Endodermal cell (in vitro differentiated cells): ENCODE measurements around the gene UBQLN4. TPM values are rescaled to one million over a fixed set of nuclear protein-coding genes. Genes with fewer than 3 reads are reported as not detected.

ENCODE experiments used
- DNase-seq: peaks from one replicate; pipeline ENCODE4 v3.0.0-alpha.2; 2017
- H3K27ac ChIP-seq: 2 replicates; pipeline ENCODE4 v1.5.1; 2013; ENCODE audit warnings: mild to moderate bottlenecking, low read depth, low read length, moderate library complexity
- H3K27me3 ChIP-seq: 2 replicates; pipeline ENCODE4 v1.6.1; 2013; ENCODE audit warnings: mild to moderate bottlenecking, low read length, moderate library complexity; ENCODE audit not compliant: insufficient read depth, control insufficient read depth, poor library complexity, severe bottlenecking
- H3K36me3 ChIP-seq: 2 replicates; pipeline ENCODE4 v1.7.0; 2013; ENCODE audit warnings: mild to moderate bottlenecking, low read length, moderate library complexity; ENCODE audit not compliant: control insufficient read depth, insufficient read depth
- H3K4me1 ChIP-seq: one replicate; pipeline ENCODE4 v1.7.0; 2013; ENCODE audit warnings: low read length; ENCODE audit not compliant: control insufficient read depth, insufficient read depth
- H3K4me3 ChIP-seq: 2 replicates; pipeline ENCODE4 v1.5.1; 2013; ENCODE audit warnings: mild to moderate bottlenecking, low read length, moderate library complexity
- H3K9ac ChIP-seq: 2 replicates; pipeline ENCODE4 v1.6.1; 2013; ENCODE audit warnings: mild to moderate bottlenecking, low read length, moderate library complexity; ENCODE audit not compliant: poor library complexity, severe bottlenecking; ENCODE audit errors: extremely low read depth
- H3K9me3 ChIP-seq: 2 replicates; pipeline ENCODE4 v1.6.1; 2013; ENCODE audit warnings: mild to moderate bottlenecking, low read length, moderate library complexity; ENCODE audit not compliant: control insufficient read depth
- H3K27ac Mint-ChIP-seq: 2 replicates; pipeline ENCODE4 v1.8.0; 2020; ENCODE audit warnings: mixed read lengths
- H3K27me3 Mint-ChIP-seq: 2 replicates; pipeline ENCODE4 v1.8.0; 2021; ENCODE audit warnings: mild to moderate bottlenecking, mixed read lengths; ENCODE audit not compliant: insufficient read depth
- H3K36me3 Mint-ChIP-seq: 2 replicates; pipeline ENCODE4 v1.8.0; 2020; ENCODE audit warnings: low read depth, mixed read lengths
- H3K4me1 Mint-ChIP-seq: 2 replicates; pipeline ENCODE4 v1.8.0; 2020; ENCODE audit warnings: mixed read lengths
- H3K4me3 Mint-ChIP-seq: 2 replicates; pipeline ENCODE4 v1.8.0; 2020; ENCODE audit warnings: mild to moderate bottlenecking, moderate library complexity, mixed read lengths
- H3K9me3 Mint-ChIP-seq: 2 replicates; pipeline ENCODE4 v1.8.0; 2020; ENCODE audit warnings: mild to moderate bottlenecking, mixed read lengths
- CTCF ChIP-seq: fragments of 200-600 bp; sonication (generic); conservative IDR thresholded peaks from 2 replicates; pipeline ENCODE4 v1.5.0; 2021; ENCODE audit warnings: antibody characterized with exemption, mild to moderate bottlenecking
- WGBS, 2 experiments: methylation state at CpG; one replicate each; pipeline versions ENCODE4 v1.1.5 to v1.1.7; 2013; ENCODE audit warnings: missing lambda C conversion rate in 2 of 2, mixed read lengths in 1 of 2; ENCODE audit not compliant: insufficient coverage in 1 of 2, insufficient read length in 1 of 2; 5-methylcytosine and 5-hydroxymethylcytosine counted together
- long read RNA-seq, 4 experiments: library from polyadenylated mRNA in 2 of 4; library from RNA in 1 of 4; library from capped mRNA in 1 of 4; stranded (forward) in 3 of 4; unstranded in 1 of 4; transcript quantifications; one replicate each; pipeline ENCODE4 v2.0.0, GENCODE V29; 2020 to 2021; ENCODE audit warnings: inconsistent platforms in 1 of 4
- polyA plus RNA-seq, 2 experiments: library from polyadenylated mRNA; stranded (reverse); fragments of 50-300 nt; gene quantifications; one replicate each; pipeline ENCODE4 v1.2.3, GENCODE V29; 2013
- total RNA-seq, 2 donors: library from RNA; stranded (reverse); fragmentation: NEBNext Ultra II Directional in 1 of 2; extraction: Animal tissue kit (Norgen Biotek cat#: 25700) in 1 of 2; gene quantifications; 2 replicates in 1 of 2; 3 replicates in 1 of 2; pipeline ENCODE4 v1.2.1, GENCODE V29; 2021

UBQLN4 gene
- 10 to 100 TPM; 56.4 to 62.4 TPM for total RNA-seq
- 60.8 TPM for polyA plus RNA-seq (2013, experiment 1 of 2)
- 56.6 TPM for polyA plus RNA-seq (2013, experiment 2 of 2)
- long read RNA-seq, experiment 1, partial matches to known transcripts, result 3 of 18 reads
- long read RNA-seq, experiment 1, other reads (novel, unspliced or antisense), result 12 of 18 reads
- long read RNA-seq, experiment 2, transcript UBQLN4-201 (11 exons, 3,576 nt), result major isoform, 111 of 149 reads
- long read RNA-seq, experiment 2, partial matches to known transcripts, result 9 of 149 reads
- long read RNA-seq, experiment 2, other reads (novel, unspliced or antisense), result 29 of 149 reads
- long read RNA-seq, experiment 3, transcript UBQLN4-201 (11 exons, 3,576 nt), result major isoform, 14 of 38 reads
- long read RNA-seq, experiment 3, partial matches to known transcripts, result 16 of 38 reads
- long read RNA-seq, experiment 3, other reads (novel, unspliced or antisense), result 8 of 38 reads
- long read RNA-seq, experiment 4, partial matches to known transcripts, result 35 of 35 reads
- long read RNA-seq, experiment 4, other reads (novel, unspliced or antisense), result 0 of 35 reads

GRCh38 chr1:156053768-156054499 is at the start of gene UBQLN4:
Gene UBQLN4, minus strand, starts transcription at chr1:156053798. Its CDS starts 97 bp downstream, at chr1:156053701.
- Histone ChIP-seq H3K4me1 (peaks cover 4% of the 10 kb centered on the region), H3K27ac (peak within 1 kb of the TSS; percentile 100), H3K27me3 (no peaks in the 10 kb centered on the region), H3K4me3 (peak within 1 kb of the TSS; percentile 96), H3K36me3 (peaks cover 35% of the 10 kb centered on the region), H3K9me3 (no peaks in the 10 kb centered on the region), H3K9ac (peak within 1 kb of the TSS; percentile 94)
- no peaks in the 10 kb centered on the region for H3K9me3 Mint-ChIP-seq
- DNase-seq, result peak; percentile 96
- peaks cover 27% of the 10 kb centered on the region for H3K4me1 Mint-ChIP-seq
- WGBS, 2 experiments, result 0% methylated on average over 18 to 45 of the region's 49 CpGs
- TF ChIP-seq CTCF, result peak; percentile 63
- peak within 1 kb of the TSS; percentile 93 for H3K4me3 Mint-ChIP-seq
- peak within 1 kb of the TSS; percentile 97 for H3K27ac Mint-ChIP-seq
- peaks cover 28% of the 10 kb centered on the region for H3K36me3 Mint-ChIP-seq
- H3K27me3 Mint-ChIP-seq, result no peaks in the 10 kb centered on the region

GRCh38 chr1:156102633-156103511 is 49.3 kb upstream of the UBQLN4 start:
- Histone ChIP-seq H3K4me1 (peaks cover 21% of the 10 kb centered on the region), H3K27me3 (no peaks in the 10 kb centered on the region), H3K36me3 (peaks cover 42% of the 10 kb centered on the region), H3K9ac (no peak overlapping the region), H3K9me3 (no peaks in the 10 kb centered on the region), H3K27ac (peak overlapping the region; percentile 79), H3K4me3 (no peak overlapping the region)
- TF ChIP-seq CTCF, result no peak
- H3K36me3 Mint-ChIP-seq, result peaks cover 6% of the 10 kb centered on the region
- no peaks in the 10 kb centered on the region for H3K9me3 Mint-ChIP-seq
- H3K27ac Mint-ChIP-seq, result no peak overlapping the region
- H3K4me3 Mint-ChIP-seq, result no peak overlapping the region
- peaks cover 58% of the 10 kb centered on the region for H3K4me1 Mint-ChIP-seq
- WGBS, 2 experiments, result 92 to 98% methylated on average over 6 to 16 of the region's 16 CpGs
- H3K27me3 Mint-ChIP-seq, result no peaks in the 10 kb centered on the region
- DNase-seq, result no peak

- Histone ChIP-seq H3K4me3 (no peak overlapping the region), H3K9ac (no peak overlapping the region), H3K36me3 (peaks cover 52% of the 10 kb centered on the region), H3K27me3 (no peaks in the 10 kb centered on the region), H3K27ac (no peak overlapping the region), H3K4me1 (peaks cover 15% of the 10 kb centered on the region), H3K9me3 (no peaks in the 10 kb centered on the region)
- no peak for TF ChIP-seq CTCF
- no peak for DNase-seq
- H3K4me1 Mint-ChIP-seq, result peaks cover 53% of the 10 kb centered on the region
- no peaks in the 10 kb centered on the region for H3K27me3 Mint-ChIP-seq
- H3K9me3 Mint-ChIP-seq, result no peaks in the 10 kb centered on the region
- WGBS, 2 experiments, result 93 to 100% methylated on average over 1 to 6 of the region's 6 CpGs
- peaks cover 9% of the 10 kb centered on the region for H3K36me3 Mint-ChIP-seq
- no peak overlapping the region for H3K27ac Mint-ChIP-seq
- H3K4me3 Mint-ChIP-seq, result no peak overlapping the region
These were observed 48.3 kb upstream of the UBQLN4 start for GRCh38 chr1:156101880-156102279.
